ENCODE data around the gene AP1G2. TPM values are rescaled to one million over a fixed set of nuclear protein-coding genes. Genes with fewer than 3 reads are reported as not detected.

AP1G2 gene
- total and polyA plus RNA-seq, 2 of the 13 experiments (the other 11 are each of a cell fraction or from before 2014, with no cell fraction given), result 96.9 to 611 TPM

GRCh38 chr14:23604675-23605170 lies 37.1 kb upstream of the AP1G2 start:
- CTCF ChIA-PET (ENCODE audit: low intra/inter-chr PET ratio, low total read pairs), result no interaction called here
- H3K9me3 ChIP-seq (ENCODE audit: low read length), result no peaks in the 10 kb centered on the region
- in situ Hi-C loops (cut with HindIII; ENCODE audit: extremely low pct_ligation_motif_present, low pct_unique_long_range_greater_than_20kb) (no loop called here), intact Hi-C loops (cut with micrococcal nuclease; ENCODE audit: unreplicated experiment) (no loop called here)
- H2AFZ ChIP-seq (ENCODE audit: low read length), result no peak overlapping the region
- no peaks in the 10 kb centered on the region for H4K20me1 ChIP-seq (ENCODE audit: insufficient read depth, low read length)
- ATAC-seq (no peak), DNase-seq (ENCODE audit: low spot score) (no peak), FAIRE-seq (no peak)
- H3K4me3 ChIP-seq (replicated peaks in 1 of 3; ENCODE audit: insufficient read depth in 1 of 3, low read depth in 2 of 3, low read length in 3 of 3), result no peak overlapping the region
- no peaks in the 10 kb centered on the region for H3K79me2 ChIP-seq (ENCODE audit: insufficient read depth, low read length)
- H3K4me2 ChIP-seq (ENCODE audit: low read depth, low read length), result no peak overlapping the region
- H3K4me1 ChIP-seq (ENCODE audit: insufficient read depth, low read length), result peaks cover 88% of the 10 kb centered on the region
- TF ChIP-seq ZNF441 (CRISPR knock-in tag; IDR thresholded peaks at IDR 0.05; ENCODE audit: borderline replicate concordance) (no peak), TBX2 (CRISPR knock-in tag; IDR thresholded peaks at IDR 0.05; ENCODE audit: borderline replicate concordance) (no peak), PBX2 (CRISPR knock-in tag; IDR thresholded peaks at IDR 0.05) (no peak), SRSF4 (IDR thresholded peaks at IDR 0.05; ENCODE audit: low read depth, low read length, poor library complexity, severe bottlenecking) (no peak), ZNF318 (CRISPR knock-in tag; IDR thresholded peaks at IDR 0.05) (no peak)
- 91% methylated on average over 3 of the region's 3 CpGs for WGBS (ENCODE audit: low lambda C conversion rate)
- no peaks in the 10 kb centered on the region for H3K36me3 ChIP-seq (replicated peaks in 1 of 2; ENCODE audit: control insufficient read depth in 1 of 2, insufficient read depth in 2 of 2, low read length in 2 of 2)
- H3K9ac ChIP-seq (ENCODE audit: insufficient read depth, low read depth, low read length), result no peak overlapping the region
- no TSS peak for BruUV-seq (replicated peaks)
- no peaks in the 10 kb centered on the region for H3K27me3 ChIP-seq (ENCODE audit: control insufficient read depth in 1 of 2, insufficient read depth in 2 of 2, low read length in 2 of 2)
- H3K27ac ChIP-seq (ENCODE audit: extremely low read length, insufficient read depth, low read length), result no peak overlapping the region
- POLR2A ChIA-PET, result interaction anchor here (0.8 to 14.7 kb wide), 4 partner anchors 6 to 489 kb away, joined by 3 to 1105 read pairs (median 136); partner anchors contain the start of genes DHRS2 and PCK2
